Calu3 (cell line): ENCODE results near the gene GTF2I. TPM values are rescaled to one million over a fixed set of nuclear protein-coding genes. Genes with fewer than 3 reads are reported as not detected.
"Not testable (repeated sequence)": the region's sequence is repeated elsewhere in the genome, so short reads cannot be mapped to it uniquely, and the experiment has no call there.

Experiments used
- BruUV-seq: library from RNA; stranded (reverse); fragments of 400-500 nt; replicated peaks from 2 replicates; lab custom pipeline; 2021; lab: Mats Ljungman, UMichigan
- CTCF ChIA-PET: fragments of 300-600 bp; sonication (Branson Sonifier 250); formaldehyde crosslinking; loops from one replicate; lab custom pipeline; 2022; ENCODE audit warnings: antibody characterized with exemption; lab: Charles Lee
- DNase-seq: peaks from one replicate; pipeline ENCODE4 v3.0.0; 2022
- H3K27ac Mint-ChIP-seq: one replicate; pipeline ENCODE4 v1.8.0; 2022; ENCODE audit warnings: mixed read lengths; ENCODE audit not compliant: unreplicated experiment
- H3K27me3 Mint-ChIP-seq: one replicate; pipeline ENCODE4 v1.8.0; 2022; ENCODE audit warnings: mixed read lengths; ENCODE audit not compliant: unreplicated experiment
- H3K36me3 Mint-ChIP-seq: one replicate; pipeline ENCODE4 v1.8.0; 2022; ENCODE audit warnings: mild to moderate bottlenecking, moderate library complexity, mixed read lengths; ENCODE audit not compliant: insufficient read depth, unreplicated experiment
- H3K4me1 Mint-ChIP-seq: one replicate; pipeline ENCODE4 v1.8.0; 2022; ENCODE audit warnings: mild to moderate bottlenecking, low read depth, mixed read lengths; ENCODE audit not compliant: unreplicated experiment
- H3K4me3 Mint-ChIP-seq: one replicate; pipeline ENCODE4 v1.8.0; 2022; ENCODE audit warnings: mild to moderate bottlenecking, low read depth, moderate library complexity, mixed read lengths; ENCODE audit not compliant: unreplicated experiment
- H3K9me3 Mint-ChIP-seq: one replicate; pipeline ENCODE4 v1.8.0; 2022; ENCODE audit warnings: low read depth, mixed read lengths; ENCODE audit not compliant: unreplicated experiment
- intact Hi-C: fragments of 100-400 bp; cut with micrococcal nuclease; formaldehyde crosslinking; loops from one replicate; pipeline ENCODE4 v1.10.0; 2022; ENCODE audit not compliant: unreplicated experiment
- total RNA-seq: library from RNA; stranded (reverse); gene quantifications from 2 replicates; pipeline ENCODE4 v1.2.3, GENCODE V29; 2022
- TF ChIP-seq, protein P1 (sequence below): fragments of 200-600 bp; IDR thresholded peaks from one replicate; pipeline ENCODE4 v1.8.0; 2022; ENCODE audit warnings: antibody characterized with exemption; ENCODE audit not compliant: unreplicated experiment

Gene GTF2I
- total RNA-seq, 1 experiment from 2014 or later: 175 TPM

DNA sequence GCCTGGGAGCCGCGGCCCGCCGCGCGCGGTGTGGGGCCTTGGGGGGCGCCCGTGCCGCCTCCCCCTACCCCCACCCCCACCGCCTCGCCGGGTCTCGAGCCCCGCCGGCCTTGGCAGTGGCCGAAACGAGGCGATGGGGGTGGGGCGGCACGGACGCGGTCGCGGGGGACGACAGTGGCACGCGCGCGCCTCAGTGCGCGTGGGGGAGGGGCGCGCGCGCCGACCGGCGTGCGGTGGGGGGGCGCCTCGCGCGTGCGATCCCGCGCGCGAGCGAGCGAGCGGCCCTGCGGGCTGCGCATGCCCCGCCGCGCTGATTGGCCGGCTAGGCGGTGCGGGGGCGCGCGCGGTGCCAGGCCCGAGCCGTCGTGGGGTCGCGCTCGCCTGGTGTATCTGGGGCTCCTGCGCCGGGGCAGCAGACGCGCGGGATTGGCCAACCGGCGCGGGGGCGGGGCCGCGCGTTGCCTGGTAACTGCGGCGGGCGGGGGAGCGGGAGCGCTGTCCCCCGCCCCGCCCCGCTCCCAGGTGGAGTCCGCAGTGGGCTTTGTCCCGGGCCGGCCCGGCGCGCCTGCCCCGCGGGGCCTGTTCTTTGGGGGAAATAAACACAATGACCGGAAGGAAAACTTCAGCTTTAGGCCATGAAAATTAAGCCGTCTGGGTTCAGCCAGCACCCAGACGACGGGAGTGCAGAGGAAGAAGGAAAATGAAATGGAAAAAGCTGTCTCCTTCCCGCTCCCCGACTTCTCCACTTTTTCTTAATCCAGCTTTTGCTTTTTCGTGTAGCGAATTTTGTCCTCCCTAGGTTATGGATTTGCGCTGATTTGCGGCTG, 873 bp downstream of the GTF2I start:
- Mint-ChIP-seq H3K27ac (peak overlapping the region; percentile 42), H3K27me3 (no peaks in the 10 kb centered on the region), H3K4me1 (peaks cover 24% of the 10 kb centered on the region), H3K36me3 (peaks cover 51% of the 10 kb centered on the region), H3K4me3 (peak overlapping the region; percentile 65), H3K9me3 (no peaks in the 10 kb centered on the region)
- TF ChIP-seq, protein P1, sequence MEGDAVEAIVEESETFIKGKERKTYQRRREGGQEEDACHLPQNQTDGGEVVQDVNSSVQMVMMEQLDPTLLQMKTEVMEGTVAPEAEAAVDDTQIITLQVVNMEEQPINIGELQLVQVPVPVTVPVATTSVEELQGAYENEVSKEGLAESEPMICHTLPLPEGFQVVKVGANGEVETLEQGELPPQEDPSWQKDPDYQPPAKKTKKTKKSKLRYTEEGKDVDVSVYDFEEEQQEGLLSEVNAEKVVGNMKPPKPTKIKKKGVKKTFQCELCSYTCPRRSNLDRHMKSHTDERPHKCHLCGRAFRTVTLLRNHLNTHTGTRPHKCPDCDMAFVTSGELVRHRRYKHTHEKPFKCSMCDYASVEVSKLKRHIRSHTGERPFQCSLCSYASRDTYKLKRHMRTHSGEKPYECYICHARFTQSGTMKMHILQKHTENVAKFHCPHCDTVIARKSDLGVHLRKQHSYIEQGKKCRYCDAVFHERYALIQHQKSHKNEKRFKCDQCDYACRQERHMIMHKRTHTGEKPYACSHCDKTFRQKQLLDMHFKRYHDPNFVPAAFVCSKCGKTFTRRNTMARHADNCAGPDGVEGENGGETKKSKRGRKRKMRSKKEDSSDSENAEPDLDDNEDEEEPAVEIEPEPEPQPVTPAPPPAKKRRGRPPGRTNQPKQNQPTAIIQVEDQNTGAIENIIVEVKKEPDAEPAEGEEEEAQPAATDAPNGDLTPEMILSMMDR: no peak
- CTCF ChIA-PET: no interaction called here
- intact Hi-C loops: no loop called here
- DNase-seq: peak; percentile 95
- BruUV-seq: no TSS peak

DNA sequence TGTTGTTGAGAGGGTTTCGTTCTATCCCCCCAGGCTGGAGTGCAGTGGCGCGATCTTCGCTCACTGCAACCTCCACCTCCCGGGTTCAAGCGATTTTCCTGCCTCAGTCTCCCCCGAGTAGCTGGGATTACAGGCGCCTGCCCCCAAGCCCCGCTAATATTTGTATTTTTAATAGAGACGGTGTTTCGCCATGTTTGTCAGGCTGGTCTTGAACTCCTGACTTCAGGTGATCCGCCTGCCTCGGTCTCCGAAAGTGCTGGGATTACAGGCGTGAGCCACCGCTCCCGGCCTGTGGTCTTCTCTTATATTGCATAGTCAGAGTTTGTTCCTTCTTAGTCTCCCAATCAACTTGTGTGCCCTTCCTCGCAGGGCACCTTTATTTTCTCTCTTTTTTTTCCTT, 2.7 kb downstream of the GTF2I start:
- H3K4me1 Mint-ChIP-seq: peaks cover 24% of the 10 kb centered on the region
- intact Hi-C loops, H3K9me3 Mint-ChIP-seq, DNase-seq, H3K27me3 Mint-ChIP-seq, BruUV-seq: not testable (repeated sequence)
- H3K4me3 Mint-ChIP-seq: peak overlapping the region; percentile 65
- H3K27ac Mint-ChIP-seq: peak overlapping the region; percentile 69
- CTCF ChIA-PET: interaction anchor here (0.7 kb wide), 1 partner anchor 48 kb away, joined by 3 read pairs; no protein-coding TSS in a partner anchor
- peaks cover 56% of the 10 kb centered on the region for H3K36me3 Mint-ChIP-seq

DNA sequence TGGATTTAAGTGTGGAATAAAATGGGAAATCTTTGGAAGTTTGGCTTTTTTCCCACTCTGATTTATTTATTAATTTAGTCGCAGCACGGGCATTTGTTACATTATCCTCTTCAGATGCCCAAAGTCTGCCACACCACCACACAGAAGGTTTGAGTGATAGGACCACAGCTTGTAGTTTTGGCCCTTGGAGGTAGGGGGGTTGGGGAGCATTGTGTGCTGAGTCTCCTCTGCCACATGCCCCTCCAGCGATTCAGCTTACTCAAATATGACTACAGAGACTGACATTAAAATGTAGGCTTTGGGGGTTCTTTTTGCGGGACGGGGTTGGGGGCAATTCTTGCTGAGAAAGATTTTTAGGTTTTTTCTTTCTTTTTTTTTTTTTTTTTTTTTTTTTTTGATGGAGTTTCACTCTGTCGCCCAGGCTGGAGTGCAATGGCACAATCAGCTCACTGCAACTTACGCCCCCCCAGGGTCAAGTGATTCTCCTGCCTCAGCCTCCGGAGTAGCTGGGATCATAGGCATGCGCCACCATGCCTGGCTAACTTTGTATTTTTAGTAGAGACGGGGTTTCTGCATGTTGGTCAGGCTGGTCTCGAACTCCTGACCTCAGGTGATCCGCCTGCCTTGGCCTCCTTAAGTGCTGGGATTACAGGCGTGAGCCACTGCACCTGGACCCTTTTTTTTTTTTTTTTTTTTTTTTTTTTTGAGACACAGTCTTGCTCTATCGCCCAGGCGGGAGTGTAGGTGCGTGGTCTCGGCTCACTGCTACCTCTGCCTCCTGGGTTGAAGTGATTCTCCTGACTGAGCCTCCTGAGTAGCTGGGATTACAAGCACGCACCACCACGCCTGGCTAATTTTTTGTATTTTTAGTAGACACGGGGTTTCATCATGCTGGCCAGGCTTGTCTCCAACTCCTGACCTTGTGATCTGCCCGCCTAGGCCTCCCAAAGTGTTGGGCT, 4.6 kb downstream of the GTF2I start:
- H3K27ac Mint-ChIP-seq, H3K9me3 Mint-ChIP-seq, intact Hi-C loops, H3K27me3 Mint-ChIP-seq, BruUV-seq, DNase-seq: not testable (repeated sequence)
- Mint-ChIP-seq H3K4me1 (peaks cover 14% of the 10 kb centered on the region), H3K36me3 (peaks cover 49% of the 10 kb centered on the region), H3K4me3 (peak overlapping the region; percentile 65)
- CTCF ChIA-PET: interaction anchor here (0.7 kb wide), 1 partner anchor 46 kb away, joined by 7 read pairs; no protein-coding TSS in a partner anchor

DNA sequence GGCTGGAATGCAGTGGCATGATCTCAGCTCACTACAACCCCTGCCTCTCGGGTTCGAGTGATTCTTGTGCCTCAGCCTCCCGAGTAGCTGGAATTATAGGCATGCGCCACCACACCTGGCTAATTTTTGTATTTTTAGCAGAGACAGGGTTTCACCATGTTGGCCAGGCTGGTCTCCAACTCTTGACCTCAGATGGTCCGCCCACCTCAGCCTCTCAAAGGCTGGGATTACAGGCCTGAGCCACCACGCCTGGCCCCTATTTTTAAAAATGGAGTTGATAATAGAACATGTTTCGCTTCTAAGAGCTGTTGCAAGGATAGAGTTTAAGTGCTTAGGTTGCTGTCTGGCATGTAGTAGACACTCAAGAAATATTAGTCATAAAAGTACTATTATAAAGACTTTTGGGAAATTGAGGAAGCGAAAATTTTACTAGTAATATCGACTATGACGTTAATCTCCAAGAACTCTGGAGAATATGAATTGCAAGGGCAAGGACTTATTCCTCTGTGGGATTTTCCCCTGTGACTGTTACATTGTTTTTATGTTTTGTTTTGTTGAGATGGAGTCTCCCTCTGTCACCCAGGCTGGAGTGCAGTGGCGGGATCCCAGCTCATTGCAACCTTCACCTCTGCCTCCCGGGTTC, 7.9 kb downstream of the GTF2I start:
- H3K9me3 Mint-ChIP-seq: no peaks in the 10 kb centered on the region
- CTCF ChIA-PET: no interaction called here
- DNase-seq: no peak
- H3K4me1 Mint-ChIP-seq: peaks cover 11% of the 10 kb centered on the region
- BruUV-seq: no TSS peak
- TF ChIP-seq, protein P1: no peak
- no peaks in the 10 kb centered on the region for H3K27me3 Mint-ChIP-seq
- H3K4me3 Mint-ChIP-seq: no peak overlapping the region
- no peak overlapping the region for H3K27ac Mint-ChIP-seq
- intact Hi-C loops: no loop called here
- H3K36me3 Mint-ChIP-seq: peaks cover 24% of the 10 kb centered on the region

DNA sequence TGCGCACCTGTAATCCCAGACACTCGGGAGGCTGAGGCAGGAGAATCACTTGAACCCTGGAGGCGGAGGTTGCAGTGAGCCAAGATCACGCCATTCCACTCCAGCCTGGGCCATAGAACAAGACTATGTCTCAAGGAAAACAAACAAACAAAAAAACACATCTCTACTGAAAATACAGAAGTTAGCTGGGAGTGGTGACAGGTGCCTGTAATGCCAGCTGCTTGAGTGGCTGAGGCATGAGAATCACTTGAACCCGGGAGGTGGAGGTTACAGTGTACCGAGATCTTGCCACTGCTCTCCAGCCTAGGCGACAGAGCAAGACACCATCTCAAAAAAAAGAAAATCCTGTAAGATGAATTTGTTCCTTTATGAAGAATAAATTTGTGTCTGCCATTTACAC, 9.5 kb downstream of the GTF2I start:
- H3K4me1 Mint-ChIP-seq, intact Hi-C loops, CTCF ChIA-PET, H3K9me3 Mint-ChIP-seq, H3K4me3 Mint-ChIP-seq, H3K27me3 Mint-ChIP-seq, BruUV-seq, H3K27ac Mint-ChIP-seq, DNase-seq: not testable (repeated sequence)
- H3K36me3 Mint-ChIP-seq: peaks cover 16% of the 10 kb centered on the region

DNA sequence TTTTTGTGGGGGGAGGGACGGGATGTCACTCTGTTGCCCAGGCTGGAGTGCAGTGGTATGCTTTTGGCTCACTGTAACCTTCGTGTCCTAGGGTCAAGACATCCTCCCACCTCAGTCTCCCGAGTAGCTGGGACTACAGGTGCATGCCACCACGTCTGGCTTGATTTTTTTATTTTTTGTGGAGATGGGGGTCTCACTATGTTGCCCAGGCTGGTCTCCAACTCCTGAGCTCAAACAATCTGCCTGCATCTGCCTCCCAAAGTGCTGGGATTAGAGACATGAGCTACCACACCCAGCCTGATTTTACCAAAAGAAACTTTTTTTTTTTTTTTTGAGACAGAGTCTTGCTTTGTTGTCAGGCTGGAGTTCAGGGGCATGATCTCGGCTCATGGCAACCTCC, 10.0 kb downstream of the GTF2I start:
- BruUV-seq, H3K27me3 Mint-ChIP-seq, H3K9me3 Mint-ChIP-seq, H3K4me1 Mint-ChIP-seq, H3K27ac Mint-ChIP-seq, H3K4me3 Mint-ChIP-seq, intact Hi-C loops, CTCF ChIA-PET, DNase-seq: not testable (repeated sequence)
- peaks cover 16% of the 10 kb centered on the region for H3K36me3 Mint-ChIP-seq
